Stimulated activated CD4-positive, alpha-beta T cell treated with anti-CD3 and anti-CD28 coated beads, Interleukin-1b, Interleukin-23, amount 100 ng/mL, for 1 hour (primary cell): ENCODE results near the gene OR2AP1.
"Not testable (repeated sequence)": the region's sequence is repeated elsewhere in the genome, so short reads cannot be mapped to it uniquely, and the experiment has no call there.

Experiments
- DNase-seq, 2 donors: peaks; one replicate each; pipeline ENCODE4 v3.0.0-alpha.2; 2020; ENCODE audit warnings: low read depth in 2 of 2

The OR2AP1 gene

GRCh38 chr12:55572168-55572567, at the start of gene OR2AP1:
TSS of gene OR2AP1 (plus strand) at chr12:55572468. CDS start at chr12:55574415, 1,947 bp downstream.
- no peak for DNase-seq

GRCh38 chr12:55548235-55548634, 24.0 kb upstream of the OR2AP1 start:
- not testable (repeated sequence) for DNase-seq

- DNase-seq: no peak
Observed at GRCh38 chr12:55548756-55549155, 23.5 kb upstream of the OR2AP1 start.

GRCh38 chr12:55549302-55549701, 23.0 kb upstream of the OR2AP1 start, which contains the start of gene OR6C4:
TSS of gene OR6C4 (plus strand) at chr12:55549602. CDS start at chr12:55551227, 1,625 bp downstream.
- no peak for DNase-seq

GRCh38 chr12:55554296-55554695, 18.0 kb upstream of the OR2AP1 start:
- DNase-seq: no peak

- DNase-seq: not testable (repeated sequence)
Observed at GRCh38 chr12:55570060-55570459, 2.2 kb upstream of the OR2AP1 start.

- DNase-seq: not testable (repeated sequence)
Observed at GRCh38 chr12:55570689-55571088, 1.6 kb upstream of the OR2AP1 start.

GRCh38 chr12:55582066-55582465, 9.8 kb downstream of the OR2AP1 start:
- no peak for DNase-seq

- no peak for DNase-seq
Observed at GRCh38 chr12:55585817-55586216, 13.5 kb downstream of the OR2AP1 start.

GRCh38 chr12:55590152-55590551, 17.9 kb downstream of the OR2AP1 start:
- not testable (repeated sequence) for DNase-seq

- no peak for DNase-seq
Observed at GRCh38 chr12:55607821-55608594, 35.7 kb downstream of the OR2AP1 start.

GRCh38 chr12:55610598-55610997, 38.3 kb downstream of the OR2AP1 start:
- no peak for DNase-seq

- DNase-seq: no peak
Observed at GRCh38 chr12:55612646-55613045, 40.4 kb downstream of the OR2AP1 start.

- DNase-seq: no peak
Observed at GRCh38 chr12:55614764-55615163, 42.5 kb downstream of the OR2AP1 start.

GRCh38 chr12:55619354-55620138, 47.3 kb downstream of the OR2AP1 start:
- DNase-seq: no peak

- DNase-seq: no peak
Observed at GRCh38 chr12:55624056-55624455, 51.8 kb downstream of the OR2AP1 start.
